Astrocyte of the cerebellum (primary cell): ENCODE data around the gene MDM2.
A peak's percentile ranks its signal among the peaks of the same experiment; 100 is the strongest.
"Not testable (repeated sequence)": the region's sequence is repeated elsewhere in the genome, so short reads cannot be mapped to it uniquely, and the experiment has no call there.

Source experiments
- DNase-seq: peaks from one replicate; pipeline ENCODE4 v3.0.0-alpha.2; 2011; ENCODE audit warnings: low read depth
- H3K4me3 ChIP-seq: 2 replicates; pipeline ENCODE4 v1.5.1; 2011; ENCODE audit warnings: mild to moderate bottlenecking, low read depth, low read length, moderate library complexity
- in situ Hi-C: cut with HindIII; loops from 2 replicates; pipeline ENCODE4 v1.10.0; 2017; ENCODE audit warnings: low sequenced_read_pairs
- TF ChIP-seq, protein P1 (sequence below): IDR thresholded peaks from 2 replicates; pipeline ENCODE4 v1.5.1; 2012; ENCODE audit warnings: low read length, low read depth, moderate library complexity, mild to moderate bottlenecking; ENCODE audit errors: missing control alignments

Gene MDM2

GRCh38 chr12:68815928-68816800, 8.2 kb downstream of the MDM2 start:
- TF ChIP-seq, protein P1, sequence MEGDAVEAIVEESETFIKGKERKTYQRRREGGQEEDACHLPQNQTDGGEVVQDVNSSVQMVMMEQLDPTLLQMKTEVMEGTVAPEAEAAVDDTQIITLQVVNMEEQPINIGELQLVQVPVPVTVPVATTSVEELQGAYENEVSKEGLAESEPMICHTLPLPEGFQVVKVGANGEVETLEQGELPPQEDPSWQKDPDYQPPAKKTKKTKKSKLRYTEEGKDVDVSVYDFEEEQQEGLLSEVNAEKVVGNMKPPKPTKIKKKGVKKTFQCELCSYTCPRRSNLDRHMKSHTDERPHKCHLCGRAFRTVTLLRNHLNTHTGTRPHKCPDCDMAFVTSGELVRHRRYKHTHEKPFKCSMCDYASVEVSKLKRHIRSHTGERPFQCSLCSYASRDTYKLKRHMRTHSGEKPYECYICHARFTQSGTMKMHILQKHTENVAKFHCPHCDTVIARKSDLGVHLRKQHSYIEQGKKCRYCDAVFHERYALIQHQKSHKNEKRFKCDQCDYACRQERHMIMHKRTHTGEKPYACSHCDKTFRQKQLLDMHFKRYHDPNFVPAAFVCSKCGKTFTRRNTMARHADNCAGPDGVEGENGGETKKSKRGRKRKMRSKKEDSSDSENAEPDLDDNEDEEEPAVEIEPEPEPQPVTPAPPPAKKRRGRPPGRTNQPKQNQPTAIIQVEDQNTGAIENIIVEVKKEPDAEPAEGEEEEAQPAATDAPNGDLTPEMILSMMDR = no peak

DNA sequence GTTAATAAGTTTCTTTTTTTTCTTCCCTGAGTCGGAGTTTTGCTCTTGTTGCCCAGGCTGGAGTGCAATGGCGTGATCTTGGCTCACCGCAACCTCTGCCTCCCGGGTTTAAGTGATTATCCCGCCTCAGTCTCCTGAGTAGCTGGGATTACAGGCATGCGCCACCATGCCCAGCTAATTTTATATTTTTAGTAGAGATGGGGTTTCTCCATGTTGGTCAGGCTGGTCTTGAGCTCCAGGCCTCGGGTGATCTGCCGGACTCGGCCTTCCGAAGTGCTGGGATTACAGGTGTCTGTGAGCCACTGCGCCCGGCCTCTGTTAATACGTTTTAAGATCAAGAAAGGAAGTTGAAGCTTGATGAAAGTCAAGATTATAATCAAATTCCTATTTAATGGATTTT, 11.5 kb downstream of the MDM2 start:
- DNase-seq, in situ Hi-C loops, H3K4me3 ChIP-seq: not testable (repeated sequence)

More at GRCh38 chr12:68815928-68816800, 8.2 kb downstream of the MDM2 start:
- in situ Hi-C loops = no loop called here
- no peak overlapping the region for H3K4me3 ChIP-seq
- DNase-seq = no peak

- in situ Hi-C loops = no loop called here
- DNase-seq = no peak
- H3K4me3 ChIP-seq = no peak overlapping the region
- TF ChIP-seq, protein P1 = no peak
These were observed 13.6 kb downstream of the MDM2 start for GRCh38 chr12:68821357-68822188.

- DNase-seq = peak; percentile 43
- no peak overlapping the region for H3K4me3 ChIP-seq
- in situ Hi-C loops = no loop called here
- TF ChIP-seq, protein P1 = no peak
These were observed 15.7 kb downstream of the MDM2 start for GRCh38 chr12:68823696-68824095.

- no peak for DNase-seq
- in situ Hi-C loops = no loop called here
- no peak overlapping the region for H3K4me3 ChIP-seq
- TF ChIP-seq, protein P1 = no peak
These were observed 16.2 kb downstream of the MDM2 start for GRCh38 chr12:68824131-68824530.

- no peak for DNase-seq
- H3K4me3 ChIP-seq = no peak overlapping the region
- in situ Hi-C loops = no loop called here
- TF ChIP-seq, protein P1 = no peak
These were observed 16.7 kb downstream of the MDM2 start for GRCh38 chr12:68824597-68825250.
